Activated naive CD8-positive, alpha-beta T cell treated with anti-CD3 and anti-CD28 coated beads for 36 hours (primary cell): ENCODE data around the gene UPF2. TPM values are rescaled to one million over a fixed set of nuclear protein-coding genes. Genes with fewer than 3 reads are reported as not detected.
A peak's percentile ranks its signal among the peaks of the same experiment; 100 is the strongest.

ENCODE experiments used
- DNase-seq: peaks from one replicate; pipeline ENCODE4 v3.0.0; 2021
- H3K27ac Mint-ChIP-seq: one replicate; pipeline ENCODE4 v1.8.0; 2022; ENCODE audit warnings: mild to moderate bottlenecking, moderate library complexity, mixed read lengths
- H3K27me3 Mint-ChIP-seq: one replicate; pipeline ENCODE4 v1.8.0; 2022; ENCODE audit warnings: mild to moderate bottlenecking, mixed read lengths
- H3K36me3 Mint-ChIP-seq: one replicate; pipeline ENCODE4 v1.8.0; 2021; ENCODE audit warnings: mild to moderate bottlenecking, mixed read lengths
- H3K4me1 Mint-ChIP-seq: one replicate; pipeline ENCODE4 v1.8.0; 2021; ENCODE audit warnings: mixed read lengths
- H3K4me3 Mint-ChIP-seq: one replicate; pipeline ENCODE4 v1.8.0; 2022; ENCODE audit warnings: mild to moderate bottlenecking, moderate library complexity, mixed read lengths
- H3K9me3 Mint-ChIP-seq: one replicate; pipeline ENCODE4 v1.8.0; 2022; ENCODE audit warnings: mixed read lengths
- total RNA-seq, 2 experiments: library from RNA; stranded (reverse); gene quantifications; one replicate each; pipeline ENCODE4 v1.2.3, GENCODE V29; 2021

Gene UPF2
- total RNA-seq, 2 experiments from 2014 or later = 35.8 to 38.2 TPM

DNA sequence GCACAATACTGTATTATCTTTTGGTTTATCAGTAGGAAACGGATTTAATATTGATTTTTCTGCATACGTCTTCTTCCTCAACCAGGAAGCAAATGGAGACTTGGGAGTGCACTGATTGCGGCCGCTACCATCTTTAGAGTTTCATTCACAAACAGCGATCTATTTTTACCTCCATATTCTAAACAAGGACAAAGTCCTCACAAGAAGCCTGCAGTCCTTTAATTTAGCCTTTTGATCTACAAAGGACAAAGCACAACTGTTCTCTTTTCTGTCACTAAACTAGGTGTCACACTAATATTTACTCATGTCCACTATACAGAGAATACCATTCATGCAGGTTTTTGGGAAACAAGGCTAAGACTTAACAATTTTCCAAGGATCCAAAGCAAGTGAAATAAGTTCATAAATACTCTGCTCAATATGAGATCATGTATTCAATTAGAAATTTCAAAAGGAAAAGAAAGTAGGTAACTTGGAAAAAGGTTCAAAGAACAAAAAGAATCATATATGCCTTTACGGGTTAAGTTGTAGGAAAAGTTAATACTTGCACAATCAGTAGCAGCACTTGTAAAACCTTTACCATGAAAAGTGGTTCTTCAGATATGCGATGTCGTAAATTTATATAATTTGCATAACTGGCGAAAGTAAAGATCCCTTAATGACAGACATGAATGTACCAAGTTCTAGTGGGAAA is 92.1 kb downstream of the UPF2 start:
- peaks cover 8% of the 10 kb centered on the region for H3K4me1 Mint-ChIP-seq
- peaks cover 24% of the 10 kb centered on the region for H3K36me3 Mint-ChIP-seq
- no peak overlapping the region for H3K27ac Mint-ChIP-seq
- H3K4me3 Mint-ChIP-seq = no peak overlapping the region
- H3K9me3 Mint-ChIP-seq = no peaks in the 10 kb centered on the region
- no peaks in the 10 kb centered on the region for H3K27me3 Mint-ChIP-seq
- DNase-seq = no peak

DNA sequence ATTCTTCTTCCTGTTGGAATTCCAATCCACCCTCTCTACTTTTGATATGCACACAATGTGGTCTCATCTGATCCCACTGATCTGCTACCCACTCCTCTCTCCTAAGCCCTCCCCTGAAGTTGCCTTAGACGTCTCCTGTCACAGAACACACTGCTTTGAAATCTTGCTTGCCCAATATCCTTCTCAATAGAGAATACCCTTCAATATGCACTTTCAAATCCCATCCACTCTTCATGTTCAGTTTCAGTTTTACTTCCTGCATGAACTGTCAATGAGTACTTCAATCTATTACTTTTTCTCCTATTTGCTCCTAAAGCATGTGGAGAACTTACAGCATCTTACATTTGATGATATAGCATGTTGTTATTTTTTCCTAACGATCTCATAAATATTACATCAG is 93.5 kb downstream of the UPF2 start:
- no peaks in the 10 kb centered on the region for H3K27me3 Mint-ChIP-seq
- DNase-seq = no peak
- H3K4me3 Mint-ChIP-seq = no peak overlapping the region
- H3K4me1 Mint-ChIP-seq = peaks cover 8% of the 10 kb centered on the region
- peak overlapping the region; percentile 1 for H3K27ac Mint-ChIP-seq
- H3K36me3 Mint-ChIP-seq = peaks cover 23% of the 10 kb centered on the region
- no peaks in the 10 kb centered on the region for H3K9me3 Mint-ChIP-seq

DNA sequence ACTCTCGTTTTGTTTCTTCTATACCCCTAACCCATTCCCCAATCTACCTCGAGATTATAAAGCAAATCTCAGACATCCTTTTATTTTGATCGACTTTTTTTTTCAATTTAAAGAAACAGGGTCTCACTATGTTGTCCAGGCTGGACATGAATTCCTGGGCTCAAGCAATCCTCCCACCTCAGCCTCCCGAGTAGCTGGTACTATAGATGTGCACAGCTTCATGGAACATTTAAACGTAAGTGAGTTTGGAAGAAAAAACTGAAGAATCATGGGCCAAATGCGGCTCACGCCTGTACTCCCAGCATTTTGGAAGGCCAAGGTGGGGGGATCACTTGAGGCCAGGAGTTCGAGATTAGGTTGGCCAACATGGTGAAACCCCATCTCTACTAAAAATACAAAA is 96.0 kb downstream of the UPF2 start:
- DNase-seq = no peak
- Mint-ChIP-seq H3K4me3 (no peak overlapping the region), H3K27me3 (no peaks in the 10 kb centered on the region), H3K9me3 (no peaks in the 10 kb centered on the region), H3K36me3 (peaks cover 27% of the 10 kb centered on the region), H3K27ac (no peak overlapping the region), H3K4me1 (peaks cover 8% of the 10 kb centered on the region)

DNA sequence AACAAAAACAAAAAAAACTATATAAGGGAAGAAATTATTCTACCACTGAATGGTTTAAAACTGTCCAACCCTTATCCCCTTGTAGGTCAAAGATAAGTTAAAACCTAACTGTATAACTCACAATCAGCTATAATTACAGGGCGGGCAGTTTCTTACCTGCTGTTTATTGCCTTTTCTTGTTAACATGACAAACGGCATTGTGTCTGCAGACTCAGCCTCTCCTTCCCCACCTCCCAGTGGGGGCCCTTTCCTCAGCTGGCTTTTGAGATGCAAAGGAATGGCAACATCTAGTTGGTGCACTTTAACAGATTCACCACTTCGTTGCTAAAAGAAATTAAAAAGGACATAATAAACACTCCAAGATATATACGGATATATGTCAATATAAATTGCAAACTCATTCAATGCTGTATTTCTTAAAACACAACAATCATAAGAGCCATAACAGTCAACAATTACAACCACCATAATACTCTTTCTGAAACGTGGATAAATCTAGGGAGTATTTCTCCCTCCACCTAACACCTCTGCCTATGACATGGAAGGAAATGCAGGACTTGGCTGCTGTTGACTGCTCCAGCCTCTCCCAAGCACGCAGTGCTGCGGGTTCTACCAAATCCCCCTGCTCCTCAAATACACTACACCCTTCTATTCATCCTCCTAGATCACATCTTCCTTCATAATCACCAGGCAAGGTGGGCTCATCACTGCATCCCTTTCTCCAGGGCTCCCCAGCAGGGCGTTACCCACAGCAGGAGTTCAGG is 106.0 kb downstream of the UPF2 start:
- H3K4me1 Mint-ChIP-seq = no peaks in the 10 kb centered on the region
- no peaks in the 10 kb centered on the region for H3K9me3 Mint-ChIP-seq
- no peak for DNase-seq
- H3K36me3 Mint-ChIP-seq = peaks cover 3% of the 10 kb centered on the region
- no peak overlapping the region for H3K4me3 Mint-ChIP-seq
- no peak overlapping the region for H3K27ac Mint-ChIP-seq
- no peaks in the 10 kb centered on the region for H3K27me3 Mint-ChIP-seq

DNA sequence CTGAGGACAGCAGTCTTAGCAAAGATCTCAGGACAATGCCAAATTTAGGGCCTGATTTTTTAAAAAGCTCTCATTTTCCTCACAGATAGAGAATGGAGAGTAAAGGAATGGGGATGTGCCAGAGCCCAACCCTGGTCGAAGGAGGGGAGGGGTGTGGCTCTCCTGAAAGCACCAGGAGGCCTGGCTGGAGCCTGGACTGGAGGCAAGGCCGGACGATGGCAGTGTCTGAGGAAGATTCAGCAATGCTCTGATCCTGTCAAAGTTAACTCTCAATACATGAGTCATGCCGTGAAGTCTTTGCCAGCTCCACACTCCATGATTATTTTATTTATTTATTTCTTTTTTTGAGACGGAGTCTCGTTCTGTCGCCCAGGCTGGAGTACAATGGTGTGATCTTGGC is 108.3 kb downstream of the UPF2 start:
- no peaks in the 10 kb centered on the region for H3K9me3 Mint-ChIP-seq
- no peak for DNase-seq

DNA sequence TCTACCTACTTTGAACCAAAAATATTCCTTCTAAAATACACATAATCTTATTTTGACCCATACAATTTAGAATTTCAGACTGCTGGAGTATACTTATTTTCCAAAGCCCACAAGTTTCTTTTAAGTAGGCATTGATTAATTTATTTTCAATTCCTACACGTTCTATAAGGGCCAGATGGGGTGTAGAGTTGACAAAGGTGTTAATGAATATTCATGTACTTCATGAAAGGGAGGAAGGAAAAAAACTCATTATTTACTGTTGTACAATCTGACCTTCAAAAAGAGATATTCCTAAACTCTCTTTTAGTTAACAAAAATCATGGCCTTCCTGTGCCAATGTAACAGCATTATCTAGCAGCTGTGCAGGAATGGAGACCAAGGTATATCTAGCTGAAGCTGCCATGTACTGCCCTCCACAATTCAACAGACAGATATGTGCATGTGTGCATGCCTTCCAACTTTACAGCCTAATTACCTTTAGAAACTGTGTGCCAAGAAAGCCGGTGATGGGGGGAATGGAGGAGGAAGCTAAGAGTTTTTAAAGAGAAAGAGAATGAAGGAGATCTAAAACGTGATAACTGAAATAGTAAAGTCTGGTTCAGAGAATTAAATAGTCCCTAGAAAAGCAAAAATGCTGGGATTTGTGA is 108.9 kb downstream of the UPF2 start:
- H3K4me3 Mint-ChIP-seq = no peak overlapping the region
- peaks cover 8% of the 10 kb centered on the region for H3K36me3 Mint-ChIP-seq
- H3K9me3 Mint-ChIP-seq = no peaks in the 10 kb centered on the region

More for the DNA sequence above, 108.3 kb downstream of the UPF2 start:
- H3K27me3 Mint-ChIP-seq = no peaks in the 10 kb centered on the region
- no peak overlapping the region for H3K27ac Mint-ChIP-seq
- H3K36me3 Mint-ChIP-seq = peaks cover 8% of the 10 kb centered on the region
- no peak overlapping the region for H3K4me3 Mint-ChIP-seq
- H3K4me1 Mint-ChIP-seq = no peaks in the 10 kb centered on the region

DNA sequence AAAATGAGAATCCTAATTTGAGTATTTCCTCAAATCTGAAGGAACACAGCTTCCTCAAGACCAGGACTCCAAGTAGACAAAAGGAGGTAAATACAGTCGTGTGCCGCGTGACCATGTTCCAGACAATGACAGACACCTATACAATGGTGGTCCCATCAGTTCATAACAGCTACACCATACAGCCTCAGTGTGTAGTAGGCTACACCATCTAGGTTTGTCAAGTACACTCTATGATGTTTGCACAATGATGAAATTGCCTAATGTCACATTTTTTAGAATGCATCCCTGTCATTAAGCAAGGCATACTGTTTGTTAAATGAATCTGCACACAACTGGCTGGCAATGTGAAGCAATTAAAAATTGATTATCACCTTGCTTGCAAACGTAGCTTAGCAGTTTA is 111.6 kb downstream of the UPF2 start:
- no peak overlapping the region for H3K4me3 Mint-ChIP-seq
- peaks cover 22% of the 10 kb centered on the region for H3K36me3 Mint-ChIP-seq

More for the DNA sequence above, 108.9 kb downstream of the UPF2 start:
- no peak for DNase-seq
- no peaks in the 10 kb centered on the region for H3K27me3 Mint-ChIP-seq
- H3K27ac Mint-ChIP-seq = no peak overlapping the region
- no peaks in the 10 kb centered on the region for H3K4me1 Mint-ChIP-seq

DNA sequence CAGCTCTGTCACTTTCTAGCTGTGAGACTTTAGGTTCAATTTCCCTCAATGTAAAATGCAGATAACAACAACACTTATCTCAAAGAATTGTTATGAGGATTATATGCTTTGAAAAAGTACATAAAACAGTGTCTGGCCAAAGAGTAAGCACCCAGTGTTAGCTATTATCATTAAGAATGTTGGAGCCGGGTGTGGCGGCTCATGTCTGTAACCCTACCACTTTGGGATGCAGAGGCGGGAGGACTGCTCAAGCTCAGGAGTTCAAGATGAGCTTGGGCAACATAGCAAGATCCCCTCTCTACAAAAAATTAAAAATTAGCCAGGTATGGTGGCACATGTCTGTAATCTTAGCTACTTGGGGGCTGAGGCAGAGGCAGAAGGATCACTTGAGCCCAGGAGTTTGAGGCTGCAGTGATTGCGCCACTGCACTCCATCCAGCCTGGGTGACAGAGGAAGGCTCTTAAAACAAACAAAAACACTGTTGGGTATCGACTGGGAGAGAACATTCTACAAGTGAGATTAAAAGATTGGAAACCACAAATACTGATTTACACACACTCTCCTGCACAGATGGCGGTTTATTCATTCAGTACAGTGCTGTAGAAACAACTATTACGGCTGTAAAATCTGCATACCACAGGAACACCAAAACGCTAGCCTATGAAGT is 112.2 kb downstream of the UPF2 start:
- H3K27ac Mint-ChIP-seq = no peak overlapping the region
- no peaks in the 10 kb centered on the region for H3K27me3 Mint-ChIP-seq
- no peaks in the 10 kb centered on the region for H3K9me3 Mint-ChIP-seq
- H3K4me1 Mint-ChIP-seq = no peaks in the 10 kb centered on the region
- no peak for DNase-seq
- H3K36me3 Mint-ChIP-seq = peaks cover 23% of the 10 kb centered on the region
- no peak overlapping the region for H3K4me3 Mint-ChIP-seq

More for the DNA sequence above, 111.6 kb downstream of the UPF2 start:
- Mint-ChIP-seq H3K4me1 (no peaks in the 10 kb centered on the region), H3K27ac (no peak overlapping the region), H3K9me3 (no peaks in the 10 kb centered on the region), H3K27me3 (no peaks in the 10 kb centered on the region)
- DNase-seq = no peak

DNA sequence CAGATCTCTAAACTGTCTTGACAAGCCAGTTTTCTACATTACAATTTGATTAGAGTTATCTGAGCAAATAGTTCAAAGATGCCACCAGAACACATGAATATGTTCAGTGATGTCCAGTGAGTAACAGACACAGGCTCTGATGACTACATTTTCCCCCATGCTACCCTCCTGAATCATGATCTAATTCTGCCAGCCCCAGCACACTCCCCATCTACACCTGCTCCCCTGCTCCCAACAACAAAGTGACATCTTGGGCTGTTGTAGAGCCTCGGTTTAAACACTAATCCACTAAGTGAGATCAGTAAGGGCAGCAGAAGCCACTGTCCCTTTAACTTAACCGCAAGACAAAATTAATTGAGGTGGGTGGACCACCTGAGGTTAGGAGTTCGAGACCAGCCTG is 114.9 kb downstream of the UPF2 start:
- H3K4me1 Mint-ChIP-seq = no peaks in the 10 kb centered on the region
- H3K4me3 Mint-ChIP-seq = no peak overlapping the region
- H3K36me3 Mint-ChIP-seq = peaks cover 25% of the 10 kb centered on the region

DNA sequence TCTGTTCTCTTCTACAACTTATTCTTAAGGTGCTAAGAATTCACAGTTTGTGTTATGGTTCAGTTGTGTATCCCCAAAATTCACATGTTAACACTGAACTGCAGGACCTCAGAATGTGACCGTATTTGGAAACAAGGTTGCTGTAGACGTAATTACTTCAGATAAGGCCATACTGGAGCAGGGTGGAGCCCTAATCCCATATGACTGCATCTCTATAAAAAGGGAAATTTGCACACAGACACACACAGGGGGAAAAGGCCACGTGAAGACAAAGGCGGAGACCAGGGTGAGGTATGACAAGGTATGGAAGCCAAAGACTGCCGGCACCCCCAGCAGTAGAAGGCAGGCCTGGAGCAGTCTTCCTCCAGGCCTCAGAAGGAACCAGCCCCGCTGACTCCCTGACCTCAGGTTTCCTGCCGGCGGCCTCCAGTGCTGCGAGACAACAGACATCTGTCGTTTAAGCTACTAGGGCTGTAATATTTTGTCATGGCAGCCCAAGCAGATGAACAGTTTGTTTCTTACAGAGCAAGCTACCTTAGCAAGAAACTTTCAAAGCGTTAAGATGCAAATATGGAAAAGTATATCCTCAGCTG is 120.7 kb downstream of the UPF2 start:
- Mint-ChIP-seq H3K9me3 (no peaks in the 10 kb centered on the region), H3K4me1 (no peaks in the 10 kb centered on the region), H3K27me3 (no peaks in the 10 kb centered on the region), H3K27ac (no peak overlapping the region), H3K4me3 (no peak overlapping the region), H3K36me3 (peaks cover 23% of the 10 kb centered on the region)
- no peak for DNase-seq

More for the DNA sequence above, 114.9 kb downstream of the UPF2 start:
- no peak for DNase-seq
- no peaks in the 10 kb centered on the region for H3K27me3 Mint-ChIP-seq
- H3K9me3 Mint-ChIP-seq = no peaks in the 10 kb centered on the region
- H3K27ac Mint-ChIP-seq = no peak overlapping the region

DNA sequence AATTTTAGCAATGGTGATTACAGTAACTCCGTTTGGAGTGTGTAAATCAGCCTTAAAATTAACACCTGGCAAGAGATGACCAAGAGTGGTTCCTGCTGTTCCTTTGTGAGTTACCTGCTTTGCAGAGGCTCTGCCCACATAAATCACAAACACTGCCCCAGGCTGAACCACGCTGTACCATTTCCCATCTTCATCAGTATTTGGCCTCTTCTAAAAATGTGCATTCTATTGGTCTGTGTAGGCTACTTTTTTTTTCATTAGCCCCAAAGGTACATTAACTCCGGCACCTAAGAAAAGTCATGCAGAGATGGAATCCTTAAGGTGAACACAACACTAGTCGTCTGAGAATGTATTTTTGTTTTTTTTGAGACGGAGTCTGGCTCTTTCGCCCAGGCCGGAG is 123.3 kb downstream of the UPF2 start:
- Mint-ChIP-seq H3K27ac (no peak overlapping the region), H3K4me3 (no peak overlapping the region), H3K4me1 (no peaks in the 10 kb centered on the region), H3K9me3 (no peaks in the 10 kb centered on the region), H3K36me3 (peaks cover 13% of the 10 kb centered on the region), H3K27me3 (no peaks in the 10 kb centered on the region)
- no peak for DNase-seq

DNA sequence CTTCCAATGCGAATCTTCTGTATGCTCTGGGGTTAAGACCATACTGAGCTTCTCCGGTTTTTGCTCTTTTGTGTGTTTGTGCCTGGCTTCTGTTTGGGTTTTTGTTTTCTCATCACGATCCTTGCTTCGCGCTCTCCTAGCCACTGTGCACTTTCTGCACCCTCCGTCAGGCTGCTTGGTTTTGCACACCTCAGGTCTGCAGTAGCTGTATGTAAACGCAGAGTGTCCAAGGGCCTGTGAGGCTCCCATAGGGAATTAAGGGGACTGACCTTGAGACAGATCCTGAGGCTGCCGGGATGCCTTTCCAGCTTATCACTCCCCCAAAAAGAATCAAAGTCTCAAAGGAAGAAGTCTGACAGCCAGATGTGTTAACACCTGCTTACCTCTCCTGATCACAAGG is 124.2 kb downstream of the UPF2 start:
- no peak for DNase-seq
- Mint-ChIP-seq H3K4me1 (no peaks in the 10 kb centered on the region), H3K4me3 (no peak overlapping the region), H3K9me3 (no peaks in the 10 kb centered on the region), H3K27ac (no peak overlapping the region), H3K27me3 (no peaks in the 10 kb centered on the region), H3K36me3 (peaks cover 13% of the 10 kb centered on the region)

DNA sequence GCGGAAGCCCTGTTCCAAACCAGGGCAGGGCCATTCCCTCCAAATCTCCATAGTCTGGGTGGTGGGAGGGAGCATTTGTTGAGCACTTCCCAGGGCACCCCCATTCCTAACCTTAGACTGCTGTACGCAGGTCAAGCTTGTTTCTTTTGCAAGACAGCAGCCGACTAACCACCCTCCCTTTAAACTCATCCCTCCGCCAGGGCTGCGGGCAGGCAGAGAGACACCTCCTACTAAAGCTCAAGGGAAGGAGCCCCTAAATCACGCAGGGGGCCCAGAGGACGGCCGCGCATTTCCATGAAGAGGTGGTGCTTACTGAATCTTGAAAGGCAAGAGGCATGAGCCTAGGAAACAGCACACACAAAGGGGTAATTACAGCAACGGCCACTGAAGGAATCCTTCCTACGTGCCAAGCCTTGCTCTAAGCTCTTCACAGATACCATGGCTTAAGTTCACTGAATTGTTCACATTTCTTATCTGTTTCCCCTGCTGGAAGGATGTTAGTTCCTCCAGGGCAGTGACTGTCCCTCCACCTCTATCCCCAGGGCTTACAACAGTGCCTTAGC is 129.4 kb downstream of the UPF2 start:
- H3K36me3 Mint-ChIP-seq = no peaks in the 10 kb centered on the region
- peaks cover 4% of the 10 kb centered on the region for H3K27me3 Mint-ChIP-seq
- no peaks in the 10 kb centered on the region for H3K9me3 Mint-ChIP-seq
- no peak overlapping the region for H3K27ac Mint-ChIP-seq
- no peaks in the 10 kb centered on the region for H3K4me1 Mint-ChIP-seq
- H3K4me3 Mint-ChIP-seq = no peak overlapping the region
- DNase-seq = no peak

DNA sequence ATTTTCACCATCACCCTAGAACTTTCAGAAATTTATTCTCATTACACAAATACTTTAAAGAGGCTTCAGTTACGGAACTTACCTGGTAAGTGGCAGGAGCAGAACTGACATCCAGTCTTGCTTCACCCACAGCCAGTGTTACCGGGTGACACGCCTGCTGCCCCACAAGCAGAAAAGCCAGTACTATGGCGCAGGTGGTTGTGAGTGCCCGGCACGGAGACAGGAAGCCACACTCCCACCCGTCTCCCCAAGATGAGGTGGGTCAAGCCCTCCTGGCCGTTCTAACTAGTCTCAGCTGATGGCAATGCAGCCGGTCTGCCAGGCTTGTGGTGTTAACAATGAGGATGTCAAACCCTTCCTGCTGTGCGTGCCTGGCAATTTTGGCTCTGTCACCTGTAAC is 132.5 kb downstream of the UPF2 start:
- Mint-ChIP-seq H3K9me3 (no peaks in the 10 kb centered on the region), H3K4me3 (no peak overlapping the region), H3K36me3 (no peaks in the 10 kb centered on the region), H3K27me3 (peaks cover 4% of the 10 kb centered on the region), H3K27ac (no peak overlapping the region), H3K4me1 (no peaks in the 10 kb centered on the region)
- DNase-seq = no peak
